CD8-positive, alpha-beta memory T cell (primary cell): Measurements from ENCODE around the gene PSMG2. TPM values are rescaled to one million over a fixed set of nuclear protein-coding genes. Genes with fewer than 3 reads are reported as not detected.

Experiments
- CTCF ChIA-PET: fragments of 350-600 bp; sonication (Branson Sonifier 250); formaldehyde crosslinking; loops from one replicate; lab custom pipeline; 2021; ENCODE audit warnings: antibody characterized with exemption; lab: Charles Lee
- POLR2A ChIA-PET: fragments of 350-600 bp; sonication (Branson Sonifier 250); formaldehyde crosslinking; loops from one replicate; lab custom pipeline; 2021; ENCODE audit warnings: antibody characterized with exemption; lab: Charles Lee
- DNase-seq, 5 donors: peaks; one replicate each; pipeline versions ENCODE4 v3.0.0 to v3.0.0-alpha.2; 2020 to 2022; ENCODE audit warnings: mixed read lengths in 1 of 5
- H3K27ac ChIP-seq: one replicate; pipeline ENCODE4 v1.7.0; 2013; ENCODE audit warnings: low read depth, mild to moderate bottlenecking, low read length, moderate library complexity
- H3K27me3 ChIP-seq: 2 replicates; pipeline ENCODE4 v1.7.0; 2013; ENCODE audit warnings: low read length, mild to moderate bottlenecking; ENCODE audit not compliant: insufficient read depth, poor library complexity, severe bottlenecking
- H3K36me3 ChIP-seq: 2 replicates; pipeline ENCODE4 v1.7.0; 2013; ENCODE audit warnings: mild to moderate bottlenecking, low read length, moderate library complexity; ENCODE audit not compliant: insufficient read depth
- H3K4me1 ChIP-seq: 2 replicates; pipeline ENCODE4 v1.7.0; 2013; ENCODE audit warnings: mild to moderate bottlenecking, low read length, moderate library complexity; ENCODE audit not compliant: insufficient read depth
- H3K4me3 ChIP-seq: 2 replicates; pipeline ENCODE4 v1.7.0; 2013; ENCODE audit warnings: mild to moderate bottlenecking, low read length
- H3K9me3 ChIP-seq: 2 replicates; pipeline ENCODE4 v1.7.0; 2013; ENCODE audit warnings: mild to moderate bottlenecking, low read length
- H3K27ac Mint-ChIP-seq, 8 donors: one replicate each; pipeline ENCODE4 v1.8.0; 2020 to 2021; ENCODE audit warnings: mixed read lengths in 8 of 8, mild to moderate bottlenecking in 6 of 8, inconsistent platforms in 3 of 8, moderate library complexity in 3 of 8
- H3K27me3 Mint-ChIP-seq, 2 donors: one replicate each; pipeline ENCODE4 v1.8.0; 2020 to 2021; ENCODE audit warnings: mixed read lengths in 2 of 2, mild to moderate bottlenecking in 1 of 2, moderate library complexity in 1 of 2
- H3K36me3 Mint-ChIP-seq, 3 donors: one replicate each; pipeline ENCODE4 v1.8.0; 2020 to 2021; ENCODE audit warnings: mixed read lengths in 3 of 3, inconsistent platforms in 1 of 3, mild to moderate bottlenecking in 1 of 3
- H3K4me1 Mint-ChIP-seq, 3 donors: one replicate each; pipeline ENCODE4 v1.8.0; 2020 to 2021; ENCODE audit warnings: mixed read lengths in 3 of 3, inconsistent platforms in 1 of 3, mild to moderate bottlenecking in 1 of 3
- H3K4me3 Mint-ChIP-seq, 7 donors: one replicate each; pipeline ENCODE4 v1.8.0; 2020 to 2021; ENCODE audit warnings: mixed read lengths in 7 of 7, mild to moderate bottlenecking in 6 of 7, moderate library complexity in 4 of 7, inconsistent platforms in 2 of 7
- H3K9me3 Mint-ChIP-seq, 5 donors: one replicate each; pipeline ENCODE4 v1.8.0; 2020 to 2022; ENCODE audit warnings: mixed read lengths in 5 of 5, mild to moderate bottlenecking in 3 of 5, moderate library complexity in 2 of 5, inconsistent platforms in 1 of 5
- polyA plus RNA-seq: library from polyadenylated mRNA; unstranded; fragments of 300-500 nt; fragmentation: Illumina TruSeq; gene quantifications from one replicate; pipeline ENCODE4 v1.2.3, GENCODE V29; 2021
- total RNA-seq, 2 experiments: library from RNA; stranded (reverse); gene quantifications; one replicate each; pipeline ENCODE4 v1.2.3, GENCODE V29; 2021

PSMG2 gene
- total and polyA plus RNA-seq, 3 experiments from 2014 or later, result 107 to 125 (median 116) TPM

GRCh38 chr18:12726331-12726730 lies 23.5 kb downstream of the PSMG2 start:
- Histone ChIP-seq H3K27ac (no peak overlapping the region), H3K27me3 (no peaks in the 10 kb centered on the region), H3K4me1 (no peaks in the 10 kb centered on the region), H3K36me3 (peaks cover 26% of the 10 kb centered on the region), H3K9me3 (no peaks in the 10 kb centered on the region), H3K4me3 (no peak overlapping the region)
- peaks cover 0 to 5% (median 3%) of the 10 kb centered on the region in 3 donors for H3K4me1 Mint-ChIP-seq
- POLR2A ChIA-PET, result no interaction called here
- no peak for DNase-seq
- CTCF ChIA-PET, result interaction anchor here (0.8 to 11.6 kb wide), 17 partner anchors 7 to 433 kb away, joined by 3 to 122 read pairs (median 4); partner anchors contain the start of genes CEP76 and PSMG2
- H3K4me3 Mint-ChIP-seq, result no peak overlapping the region
- H3K27ac Mint-ChIP-seq, result peak overlapping the region in 2 of 8 donors; percentile 66 to 72
- peaks cover 0 to 56% (median 9%) of the 10 kb centered on the region in 3 donors for H3K36me3 Mint-ChIP-seq
- H3K9me3 Mint-ChIP-seq, result no peaks in the 10 kb centered on the region
- no peaks in the 10 kb centered on the region for H3K27me3 Mint-ChIP-seq

GRCh38 chr18:12726774-12727550 lies 24.1 kb downstream of the PSMG2 start:
- Histone ChIP-seq H3K4me3 (no peak overlapping the region), H3K36me3 (peaks cover 24% of the 10 kb centered on the region), H3K27ac (no peak overlapping the region), H3K27me3 (no peaks in the 10 kb centered on the region), H3K9me3 (no peaks in the 10 kb centered on the region), H3K4me1 (no peaks in the 10 kb centered on the region)
- ChIA-PET POLR2A (no interaction called here), CTCF (interaction anchor here (0.7 to 11.6 kb wide), 21 partner anchors 8 to 432 kb away, joined by 3 to 122 read pairs (median 4); partner anchors contain the start of genes CEP76 and PSMG2)
- Mint-ChIP-seq H3K4me3 (no peak overlapping the region), H3K27ac (peak overlapping the region in 5 of 8 donors; percentile 10 to 72 (median 23)), H3K4me1 (peaks cover 0 to 2% (median under 1%) of the 10 kb centered on the region in 3 donors), H3K9me3 (no peaks in the 10 kb centered on the region), H3K36me3 (peaks cover 0 to 50% (median 6%) of the 10 kb centered on the region in 3 donors), H3K27me3 (no peaks in the 10 kb centered on the region)
- DNase-seq, result peak; percentile 45 to 62 (median 55)

- CTCF ChIA-PET, result interaction anchor here (0.7 to 2.4 kb wide), 3 partner anchors 10 to 202 kb away, joined by 3 to 16 read pairs (median 3); no protein-coding TSS in a partner anchor
- POLR2A ChIA-PET, result interaction anchor here (0.5 kb wide), 1 partner anchor 19 kb away, joined by 5 read pairs; no protein-coding TSS in a partner anchor
Observed at GRCh38 chr18:12737243-12737902, 34.5 kb downstream of the PSMG2 start.

GRCh38 chr18:12741351-12741750 lies 38.5 kb downstream of the PSMG2 start:
- Histone ChIP-seq H3K9me3 (no peaks in the 10 kb centered on the region), H3K27ac (no peak overlapping the region), H3K27me3 (no peaks in the 10 kb centered on the region), H3K4me1 (no peaks in the 10 kb centered on the region), H3K4me3 (no peak overlapping the region), H3K36me3 (no peaks in the 10 kb centered on the region)
- CTCF ChIA-PET, result interaction anchor here (1.8 kb wide), 1 partner anchor 14 kb away, joined by 4 read pairs; no protein-coding TSS in a partner anchor
- Mint-ChIP-seq H3K4me3 (no peak overlapping the region), H3K27ac (no peak overlapping the region), H3K9me3 (no peaks in the 10 kb centered on the region), H3K36me3 (no peaks in the 10 kb centered on the region), H3K27me3 (no peaks in the 10 kb centered on the region), H3K4me1 (no peaks in the 10 kb centered on the region)
- DNase-seq, result no peak
- POLR2A ChIA-PET, result no interaction called here

More at GRCh38 chr18:12737243-12737902, 34.5 kb downstream of the PSMG2 start:
- Mint-ChIP-seq H3K9me3 (no peaks in the 10 kb centered on the region), H3K4me3 (no peak overlapping the region), H3K36me3 (no peaks in the 10 kb centered on the region), H3K4me1 (no peaks in the 10 kb centered on the region), H3K27ac (no peak overlapping the region), H3K27me3 (no peaks in the 10 kb centered on the region)
- no peak overlapping the region for H3K27ac ChIP-seq
- no peaks in the 10 kb centered on the region for H3K9me3 ChIP-seq
- no peaks in the 10 kb centered on the region for H3K36me3 ChIP-seq
- no peaks in the 10 kb centered on the region for H3K27me3 ChIP-seq
- H3K4me1 ChIP-seq, result no peaks in the 10 kb centered on the region
- H3K4me3 ChIP-seq, result no peak overlapping the region
- no peak for DNase-seq

- no peak overlapping the region for H3K4me3 ChIP-seq
- ChIA-PET CTCF (interaction anchor here (1.4 to 5.2 kb wide), 4 partner anchors 15 to 417 kb away, joined by 4 to 45 read pairs (median 6); no protein-coding TSS in a partner anchor), POLR2A (interaction anchor here (0.6 to 0.7 kb wide), 2 partner anchors 18 to 141 kb away, joined by 3 read pairs; no protein-coding TSS in a partner anchor)
- Mint-ChIP-seq H3K27me3 (no peaks in the 10 kb centered on the region), H3K4me1 (no peaks in the 10 kb centered on the region), H3K36me3 (no peaks in the 10 kb centered on the region), H3K9me3 (no peaks in the 10 kb centered on the region), H3K27ac (no peak overlapping the region), H3K4me3 (no peak overlapping the region)
- H3K9me3 ChIP-seq, result no peaks in the 10 kb centered on the region
- H3K27ac ChIP-seq, result no peak overlapping the region
- no peak for DNase-seq
- H3K27me3 ChIP-seq, result no peaks in the 10 kb centered on the region
- H3K4me1 ChIP-seq, result no peaks in the 10 kb centered on the region
- no peaks in the 10 kb centered on the region for H3K36me3 ChIP-seq
Observed at GRCh38 chr18:12742453-12742852, 39.6 kb downstream of the PSMG2 start.

GRCh38 chr18:12744103-12744502 lies 41.3 kb downstream of the PSMG2 start:
- Mint-ChIP-seq H3K27ac (no peak overlapping the region), H3K36me3 (peaks cover 0 to 2% (median 0%) of the 10 kb centered on the region in 3 donors), H3K9me3 (no peaks in the 10 kb centered on the region), H3K4me1 (no peaks in the 10 kb centered on the region), H3K27me3 (peaks cover 0 to under 1% of the 10 kb centered on the region in 2 donors), H3K4me3 (no peak overlapping the region)
- POLR2A ChIA-PET, result interaction anchor here (0.6 kb wide), 1 partner anchor 151 kb away, joined by 5 read pairs; no protein-coding TSS in a partner anchor
- H3K27me3 ChIP-seq, result no peaks in the 10 kb centered on the region
- H3K9me3 ChIP-seq, result no peaks in the 10 kb centered on the region
- no peaks in the 10 kb centered on the region for H3K4me1 ChIP-seq
- no peak overlapping the region for H3K27ac ChIP-seq
- H3K4me3 ChIP-seq, result no peak overlapping the region
- no peaks in the 10 kb centered on the region for H3K36me3 ChIP-seq
- DNase-seq, result peak in 2 of 5 donors; percentile 12 to 34
- CTCF ChIA-PET, result interaction anchor here (0.7 to 5.2 kb wide), 8 partner anchors 20 to 191 kb away, joined by 3 to 45 read pairs (median 6); no protein-coding TSS in a partner anchor

GRCh38 chr18:12745095-12745795 lies 42.4 kb downstream of the PSMG2 start:
- CTCF ChIA-PET, result interaction anchor here (0.7 to 5.2 kb wide), 7 partner anchors 18 to 190 kb away, joined by 3 to 45 read pairs (median 6); no protein-coding TSS in a partner anchor
- Mint-ChIP-seq H3K36me3 (peaks cover 0 to 2% (median 0%) of the 10 kb centered on the region in 3 donors), H3K4me3 (no peak overlapping the region), H3K4me1 (peaks cover 3 to 5% (median 5%) of the 10 kb centered on the region in 3 donors), H3K27ac (no peak overlapping the region), H3K9me3 (no peaks in the 10 kb centered on the region), H3K27me3 (peaks cover 0 to 7% of the 10 kb centered on the region in 2 donors)
- Histone ChIP-seq H3K27me3 (no peaks in the 10 kb centered on the region), H3K27ac (no peak overlapping the region), H3K36me3 (no peaks in the 10 kb centered on the region), H3K4me1 (peaks cover 6% of the 10 kb centered on the region), H3K9me3 (no peaks in the 10 kb centered on the region), H3K4me3 (no peak overlapping the region)
- DNase-seq, result no peak
- POLR2A ChIA-PET, result no interaction called here
